MM.1S (cell line): ENCODE data around the gene PHTF2.

Experiments
- CTCF ChIP-seq: fragments of 300-600 bp; sonication (generic); IDR thresholded peaks from 2 replicates; pipeline ENCODE4 v1.5.1; 2016; ENCODE audit warnings: antibody characterized with exemption, low read length, mixed read lengths
- EZH2 ChIP-seq: fragments of 300-600 bp; sonication (generic); optimal IDR thresholded peaks from 2 replicates; pipeline ENCODE3; 2017; ENCODE audit warnings: low read depth, mild to moderate bottlenecking, antibody characterized with exemption, low read length, mixed read lengths
- EZH2phosphoT487 ChIP-seq: fragments of 300-600 bp; sonication (generic); IDR thresholded peaks from 2 replicates; pipeline ENCODE4 v1.6.1; 2018; ENCODE audit warnings: antibody characterized with exemption, low read length

DNA sequence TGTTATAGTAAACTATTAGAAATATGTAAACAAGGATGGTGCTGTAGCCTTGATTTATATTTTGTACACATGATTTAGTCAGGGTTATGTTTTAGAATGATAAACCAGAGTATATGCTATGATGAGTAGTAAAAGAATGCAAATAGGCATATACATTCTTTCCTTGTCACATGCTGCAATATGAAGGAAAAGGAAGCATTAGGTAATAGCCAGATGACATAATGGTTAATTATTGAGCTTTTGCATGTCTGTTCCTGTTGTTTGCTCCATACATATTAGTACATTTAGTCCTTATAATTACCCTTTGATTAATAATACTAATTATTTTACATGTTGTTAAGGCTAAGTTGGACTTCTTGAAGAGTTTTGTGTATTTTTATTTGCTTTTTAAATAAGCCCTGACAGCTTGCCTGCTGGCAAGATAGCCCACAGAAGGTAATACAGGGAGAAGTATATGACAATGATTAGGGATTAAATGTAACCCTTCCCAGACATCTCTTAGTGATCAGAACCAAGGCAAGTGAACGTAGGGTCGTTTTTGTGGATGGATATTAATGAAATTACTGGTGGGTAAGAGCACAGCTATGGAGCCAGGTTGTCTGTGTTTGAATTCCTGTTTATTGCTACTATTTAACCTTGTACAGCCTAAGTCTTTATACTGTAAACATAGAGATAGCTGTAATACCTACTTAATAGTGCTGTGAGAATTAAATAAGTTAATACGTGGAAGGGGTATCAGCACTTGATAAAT lies 68.4 kb downstream of the PHTF2 start:
- no peak for TF ChIP-seq EZH2phosphoT487
- TF ChIP-seq CTCF = no peak
- no peak for TF ChIP-seq EZH2
